ENCODE results near the gene CKAP5. TPM values are rescaled to one million over a fixed set of nuclear protein-coding genes. Genes with fewer than 3 reads are reported as not detected.

Gene CKAP5
- total RNA-seq, 1 experiment from 2014 or later: 190 TPM

DNA sequence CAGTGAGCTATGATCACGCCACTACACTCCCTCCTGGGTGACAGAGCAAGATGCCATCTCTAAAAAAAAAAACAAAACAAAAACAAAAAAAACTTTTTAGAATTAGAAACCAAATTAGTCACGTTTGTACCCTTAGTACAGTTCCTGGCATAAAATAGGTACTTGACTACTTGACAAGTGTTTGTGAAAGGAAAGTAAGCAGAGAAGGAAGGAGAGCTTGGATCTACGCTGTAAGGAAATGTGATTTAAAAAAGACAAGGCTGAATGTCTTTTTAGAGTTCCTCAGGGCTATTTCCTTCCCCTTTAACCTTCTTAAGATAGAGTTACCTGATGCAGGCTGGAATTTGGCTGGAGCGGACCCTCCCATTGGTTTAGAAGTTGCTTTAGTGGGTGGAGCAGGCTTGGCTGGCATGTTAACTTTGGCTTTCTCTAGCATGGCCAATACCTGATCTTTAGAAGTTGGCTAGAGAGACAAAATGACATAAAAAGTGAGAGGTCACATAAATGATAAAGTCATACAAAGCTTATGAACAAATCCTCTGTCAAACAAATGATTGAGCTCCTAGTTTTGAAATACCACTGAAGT lies 76.4 kb downstream of the CKAP5 start:
- Histone ChIP-seq H4K5ac (ENCODE audit: insufficient read length, low read depth, low read length) (no peak overlapping the region), H3K18ac (ENCODE audit: insufficient read length, low read depth, low read length) (no peak overlapping the region), H2BK12ac (ENCODE audit: insufficient read length, low read depth, low read length) (no peak overlapping the region), H3K4me1 (ENCODE audit: insufficient read depth, low read length) (no peaks in the 10 kb centered on the region), H3K4me2 (ENCODE audit: insufficient read depth, insufficient read length, low read length) (no peak overlapping the region), H3T11ph (ENCODE audit: low read length) (no peak overlapping the region), H2BK120ac (ENCODE audit: low read depth, low read length, poor library complexity, severe bottlenecking) (no peak overlapping the region), H2AFZ (ENCODE audit: low read length) (no peak overlapping the region), H3K9ac (ENCODE audit: extremely low read depth, insufficient read length, low read length) (no peak overlapping the region), H2AK5ac (ENCODE audit: insufficient read length, low read length) (no peak overlapping the region), H3K27me3 (ENCODE audit: insufficient read depth, low read length) (no peaks in the 10 kb centered on the region), H3K4ac (ENCODE audit: low read depth, low read length) (no peak overlapping the region), H2BK20ac (ENCODE audit: low read depth, low read length, poor library complexity, severe bottlenecking) (no peak overlapping the region), H3K27ac (ENCODE audit: insufficient read length, low read depth, low read length) (no peak overlapping the region), H3K9me3 (ENCODE audit: control insufficient read depth, low read depth, low read length) (no peaks in the 10 kb centered on the region), H3K14ac (ENCODE audit: insufficient read depth, low read length) (no peak overlapping the region), H4K20me1 (ENCODE audit: control insufficient read depth, insufficient read depth, insufficient read length) (no peaks in the 10 kb centered on the region), H3K79me1 (ENCODE audit: insufficient read depth, low read depth, low read length, poor library complexity, severe bottlenecking) (no peaks in the 10 kb centered on the region), H3K56ac (ENCODE audit: insufficient read length, low read depth, low read length) (no peak overlapping the region), H4K8ac (replicated peaks; ENCODE audit: insufficient read length, low read depth, low read length) (no peak overlapping the region), H2BK5ac (ENCODE audit: insufficient read length, low read length) (no peak overlapping the region), H4K91ac (ENCODE audit: insufficient read length, low read depth, low read length) (no peak overlapping the region), H3K23me2 (ENCODE audit: insufficient read length, low read depth, low read length, poor library complexity, severe bottlenecking) (no peaks in the 10 kb centered on the region), H3K23ac (ENCODE audit: insufficient read length, low read depth, low read length) (no peak overlapping the region), H2BK15ac (ENCODE audit: low read depth, low read length) (no peak overlapping the region), H3K79me2 (ENCODE audit: insufficient read depth, low read length) (no peaks in the 10 kb centered on the region)
- Mint-ChIP-seq H3K9me3 (no peaks in the 10 kb centered on the region), H3K36me3 (ENCODE audit: insufficient read depth in 1 of 3, low read depth in 3 of 3) (peaks cover 28 to 74% (median 66%) of the 10 kb centered on the region in 3 experiments), H3K27me3 (ENCODE audit: low read depth) (no peaks in the 10 kb centered on the region), H3K27ac (peak overlapping the region in 1 of 3 experiments; percentile 25; a peak in 1 of 7 replicates), H3K4me3 (no peak overlapping the region), H3K4me1 (peaks cover 16 to 18% of the 10 kb centered on the region in 2 experiments)
- no CpG with 5 or more reads among the region's 4 CpGs for WGBS (ENCODE audit: extremely low coverage, insufficient read length, low lambda C conversion rate)
- no peak for DNase-seq
- TF ChIP-seq, protein P1, sequence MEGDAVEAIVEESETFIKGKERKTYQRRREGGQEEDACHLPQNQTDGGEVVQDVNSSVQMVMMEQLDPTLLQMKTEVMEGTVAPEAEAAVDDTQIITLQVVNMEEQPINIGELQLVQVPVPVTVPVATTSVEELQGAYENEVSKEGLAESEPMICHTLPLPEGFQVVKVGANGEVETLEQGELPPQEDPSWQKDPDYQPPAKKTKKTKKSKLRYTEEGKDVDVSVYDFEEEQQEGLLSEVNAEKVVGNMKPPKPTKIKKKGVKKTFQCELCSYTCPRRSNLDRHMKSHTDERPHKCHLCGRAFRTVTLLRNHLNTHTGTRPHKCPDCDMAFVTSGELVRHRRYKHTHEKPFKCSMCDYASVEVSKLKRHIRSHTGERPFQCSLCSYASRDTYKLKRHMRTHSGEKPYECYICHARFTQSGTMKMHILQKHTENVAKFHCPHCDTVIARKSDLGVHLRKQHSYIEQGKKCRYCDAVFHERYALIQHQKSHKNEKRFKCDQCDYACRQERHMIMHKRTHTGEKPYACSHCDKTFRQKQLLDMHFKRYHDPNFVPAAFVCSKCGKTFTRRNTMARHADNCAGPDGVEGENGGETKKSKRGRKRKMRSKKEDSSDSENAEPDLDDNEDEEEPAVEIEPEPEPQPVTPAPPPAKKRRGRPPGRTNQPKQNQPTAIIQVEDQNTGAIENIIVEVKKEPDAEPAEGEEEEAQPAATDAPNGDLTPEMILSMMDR (conservative IDR thresholded peaks at IDR 0.05): no peak
